ENCODE results near the gene NDEL1.

The NDEL1 gene

GRCh38 chr17:8418471-8418870, 17.2 kb upstream of the NDEL1 start:
- no peak for DNase-seq

DNA sequence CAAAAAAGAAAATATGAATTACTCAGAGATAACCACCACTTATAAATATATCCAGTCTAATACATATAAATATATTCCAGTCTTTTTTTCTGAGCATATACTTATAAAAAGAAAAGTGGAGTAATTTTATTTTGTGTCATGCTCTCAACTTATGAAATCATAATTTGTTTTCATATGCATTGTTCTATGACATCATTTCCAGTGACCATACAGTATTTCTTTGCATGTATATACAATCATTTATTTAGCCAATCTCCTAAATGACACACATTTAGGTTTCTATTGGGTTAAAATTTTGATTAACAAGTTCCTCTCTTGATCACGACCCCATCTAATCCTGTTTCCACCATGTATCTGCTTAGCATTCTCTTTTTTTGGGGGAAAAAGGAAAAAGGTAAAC, 16.4 kb upstream of the NDEL1 start:
- no peak for DNase-seq

DNA sequence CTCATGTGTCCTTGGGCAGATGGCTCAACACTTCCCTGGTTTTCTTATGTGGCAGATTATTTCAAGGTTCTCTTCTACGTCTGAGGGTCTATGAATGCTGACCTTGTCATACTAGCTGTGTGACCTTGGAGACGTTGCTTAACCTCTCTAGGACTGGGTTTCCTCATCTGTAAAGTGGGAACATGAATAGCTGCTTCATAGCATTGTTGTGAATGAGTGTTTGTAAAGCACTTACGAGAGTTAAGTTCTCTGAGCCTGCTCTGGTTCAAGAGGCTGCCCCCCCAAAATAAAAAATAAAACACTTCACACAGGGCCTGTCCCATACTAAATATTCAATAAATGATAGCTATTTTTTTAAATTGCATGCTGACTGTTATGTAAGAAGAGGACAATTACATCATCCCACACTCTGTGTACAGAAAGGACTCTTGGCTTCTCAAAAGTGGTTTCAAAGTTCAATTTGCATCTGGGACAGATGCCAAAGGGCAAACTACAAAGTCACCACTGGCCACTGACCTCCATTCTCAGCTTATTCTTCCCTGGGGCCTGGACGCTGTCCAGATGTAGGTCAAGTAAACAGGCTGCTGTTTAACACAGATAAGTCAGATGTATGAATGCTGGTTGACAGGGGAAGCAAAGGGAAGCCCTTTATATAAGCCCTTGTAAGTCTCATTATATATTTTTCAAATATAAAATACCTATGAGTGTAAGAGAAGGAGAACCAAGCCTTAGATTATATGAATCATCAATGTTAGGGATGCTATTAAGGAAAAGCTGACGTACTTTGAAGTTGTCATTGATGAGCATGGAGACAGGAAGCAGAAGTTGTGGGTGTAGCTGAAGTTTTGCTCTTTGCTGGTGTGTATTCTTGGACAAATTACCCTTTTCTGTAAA, 15.4 kb upstream of the NDEL1 start:
- no peak for DNase-seq

DNA sequence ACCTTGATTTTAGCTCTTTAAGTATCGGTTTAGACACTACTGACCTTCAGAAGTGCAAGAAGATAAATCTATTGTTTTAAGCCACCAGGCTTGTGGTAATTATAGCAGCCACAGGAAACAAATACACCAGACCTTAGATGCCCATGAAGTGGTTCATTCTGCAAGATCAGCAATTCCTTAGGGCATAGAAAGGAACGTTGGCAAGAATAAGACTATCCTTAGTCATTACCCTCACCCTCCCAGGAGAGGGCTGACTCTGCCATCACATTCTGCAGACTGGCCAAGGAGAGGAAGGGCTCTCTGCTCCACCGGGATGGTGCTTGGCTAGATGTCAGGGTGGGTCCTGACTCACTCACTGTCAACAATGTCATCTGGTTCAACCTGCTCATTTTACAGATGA, 14.1 kb upstream of the NDEL1 start:
- no peak for DNase-seq

GRCh38 chr17:8426094-8426720, 9.5 kb upstream of the NDEL1 start:
- no peak for DNase-seq

DNA sequence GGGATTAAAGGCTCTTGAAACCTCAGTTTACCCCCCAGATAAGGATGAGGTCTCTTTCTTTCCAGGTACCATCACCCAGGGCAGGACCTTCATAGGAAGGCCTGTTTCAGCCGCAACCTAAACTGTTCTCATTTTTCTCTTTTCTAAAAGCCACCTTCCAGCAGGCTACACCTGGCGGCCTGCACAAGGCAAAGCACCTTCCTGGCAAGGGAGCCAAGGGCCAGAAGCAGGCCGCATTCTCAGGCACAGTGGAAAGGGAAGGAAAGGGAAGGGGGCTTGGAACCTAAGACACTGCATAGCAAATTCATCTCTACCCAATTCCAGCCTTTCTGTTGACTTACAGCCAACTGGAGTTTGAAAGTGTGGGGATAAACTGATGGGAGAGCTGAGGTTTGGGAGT, 8.9 kb upstream of the NDEL1 start:
- DNase-seq = no peak

- no peak for DNase-seq
Measured at GRCh38 chr17:8430966-8431365, 4.7 kb upstream of the NDEL1 start.

DNA sequence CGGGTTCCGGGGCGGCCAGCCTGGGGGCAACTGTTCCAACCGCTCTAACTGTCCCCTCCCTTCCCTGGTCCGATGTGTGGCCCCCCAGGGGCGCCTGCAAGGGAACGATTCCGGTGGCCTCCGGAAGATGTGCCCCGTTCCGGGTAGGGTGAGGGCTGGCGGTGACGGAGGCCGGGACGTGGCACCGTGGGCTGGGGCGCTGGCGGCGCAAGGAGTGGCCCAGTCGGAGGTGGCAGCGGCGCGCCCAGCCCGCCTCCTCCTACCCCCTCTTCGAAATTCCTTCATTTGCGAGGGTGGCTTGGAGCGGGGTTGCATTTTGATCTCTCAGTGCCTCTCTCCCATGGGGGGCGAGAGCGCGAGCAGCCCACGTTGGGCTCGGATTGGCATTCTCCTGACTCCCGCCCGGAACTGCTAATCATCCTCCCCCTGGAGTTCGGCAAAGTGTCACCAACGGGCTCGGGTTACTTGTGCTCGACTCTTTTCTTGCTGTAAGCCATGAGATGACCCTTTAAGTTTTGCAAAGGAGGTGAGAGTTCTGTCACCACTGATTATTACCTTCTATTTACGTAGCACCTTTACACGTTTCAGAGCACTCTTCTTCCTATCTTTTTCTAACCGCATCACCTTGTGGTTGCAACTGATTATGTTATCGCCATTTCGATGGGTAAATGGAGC, 622 bp downstream of the NDEL1 start:
- no peak for DNase-seq

GRCh38 chr17:8436844-8437171, 1.1 kb downstream of the NDEL1 start:
- DNase-seq = no peak

DNA sequence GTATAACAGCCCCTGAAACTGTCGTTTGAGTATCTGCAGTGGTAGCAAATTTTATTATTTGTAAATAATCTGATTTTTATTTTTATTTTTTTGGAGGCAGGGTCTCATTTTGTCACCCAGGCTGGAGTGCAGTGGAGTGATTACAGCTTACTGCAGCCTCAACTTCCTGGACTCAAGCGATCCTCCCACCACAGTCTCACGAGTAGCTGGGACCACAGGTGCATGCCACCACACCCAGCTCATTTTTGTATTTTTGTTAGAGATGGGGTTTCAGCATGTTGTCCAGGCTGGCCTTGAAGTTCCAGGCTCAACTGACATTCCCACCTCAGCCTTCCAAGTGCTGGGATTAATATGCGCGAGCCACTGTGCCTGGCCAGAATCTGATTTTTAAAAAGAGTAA, 2.8 kb downstream of the NDEL1 start:
- DNase-seq = no peak

- no peak for DNase-seq
Measured at GRCh38 chr17:8439681-8440080, 4.0 kb downstream of the NDEL1 start.

DNA sequence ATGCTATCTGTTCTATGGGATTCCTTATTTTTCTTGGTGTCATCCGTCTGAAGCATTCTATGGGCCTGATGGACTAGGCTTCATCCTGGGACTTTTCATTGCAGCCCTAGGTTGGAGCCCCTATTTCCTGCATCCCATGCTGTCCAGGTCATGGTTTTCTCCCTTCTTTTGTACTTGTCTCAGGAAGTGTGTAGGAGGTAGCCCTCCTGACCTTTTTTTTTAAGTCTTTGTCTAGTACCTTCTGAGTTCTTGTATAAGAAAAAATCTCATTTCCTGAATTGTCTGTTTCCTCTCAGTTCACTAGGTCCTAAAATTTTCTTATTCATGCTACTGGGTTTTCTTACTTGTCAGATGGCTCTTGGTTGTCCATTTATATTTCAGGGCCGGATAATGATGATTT, 6.0 kb downstream of the NDEL1 start:
- DNase-seq = no peak

- DNase-seq = no peak
Measured at GRCh38 chr17:8442310-8442709, 6.6 kb downstream of the NDEL1 start.

- no peak for DNase-seq
Measured at GRCh38 chr17:8443756-8444155, 8.1 kb downstream of the NDEL1 start.

- DNase-seq = no peak
Measured at GRCh38 chr17:8444494-8444893, 8.8 kb downstream of the NDEL1 start.

- no peak for DNase-seq
Measured at GRCh38 chr17:8445536-8445935, 9.9 kb downstream of the NDEL1 start.

- DNase-seq = no peak
Measured at GRCh38 chr17:8447799-8448198, 12.1 kb downstream of the NDEL1 start.

DNA sequence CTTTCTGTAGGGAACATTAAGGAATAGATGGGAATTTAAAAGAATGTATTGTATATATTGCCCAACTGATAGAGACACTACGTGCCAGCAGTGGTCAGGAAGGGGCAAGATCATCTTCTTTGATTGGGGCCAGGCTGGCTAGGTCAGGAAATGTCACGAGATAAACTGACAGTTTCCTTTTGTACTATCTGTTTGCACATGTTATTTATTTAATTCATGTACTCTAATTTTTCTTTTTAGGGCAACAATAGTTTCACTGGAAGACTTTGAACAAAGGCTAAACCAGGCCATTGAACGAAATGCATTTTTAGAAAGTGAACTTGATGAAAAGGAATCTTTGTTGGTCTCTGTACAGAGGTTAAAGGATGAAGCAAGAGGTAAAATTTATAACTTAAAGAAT, 12.6 kb downstream of the NDEL1 start:
- no peak for DNase-seq

GRCh38 chr17:8451933-8452614, 16.4 kb downstream of the NDEL1 start:
- DNase-seq = no peak

GRCh38 chr17:8453326-8453725, 17.6 kb downstream of the NDEL1 start:
- no peak for DNase-seq

DNA sequence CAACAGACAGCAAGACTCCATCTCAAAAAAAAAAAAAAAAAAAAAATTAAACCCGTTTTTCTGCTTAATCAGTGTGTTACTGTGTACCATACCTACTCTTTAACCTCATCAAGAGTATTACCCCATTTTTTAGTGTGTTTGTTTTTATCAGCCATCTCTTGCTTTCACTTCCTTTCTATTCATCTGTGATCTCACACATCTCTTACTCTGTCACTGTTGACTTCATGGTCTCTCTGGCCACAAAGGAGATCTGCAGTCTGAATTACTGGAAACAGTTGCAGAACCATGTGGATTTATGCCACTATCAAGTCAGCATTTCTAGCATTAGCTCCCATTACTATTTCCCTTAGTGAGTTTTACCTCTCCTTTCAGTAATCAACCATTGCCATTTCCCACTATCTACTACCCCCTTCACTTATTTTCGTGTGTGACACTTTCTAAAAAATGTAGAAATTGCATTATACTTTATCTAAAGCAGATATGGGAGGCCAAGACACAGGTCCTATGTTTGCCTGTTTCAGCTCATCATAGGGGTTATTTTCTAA, 20.1 kb downstream of the NDEL1 start:
- no peak for DNase-seq

GRCh38 chr17:8458128-8458527, 22.4 kb downstream of the NDEL1 start:
- DNase-seq = no peak

GRCh38 chr17:8459107-8459506, 23.4 kb downstream of the NDEL1 start:
- DNase-seq = no peak
